ENCODE measurements around the gene TNFRSF12A.

DNA sequence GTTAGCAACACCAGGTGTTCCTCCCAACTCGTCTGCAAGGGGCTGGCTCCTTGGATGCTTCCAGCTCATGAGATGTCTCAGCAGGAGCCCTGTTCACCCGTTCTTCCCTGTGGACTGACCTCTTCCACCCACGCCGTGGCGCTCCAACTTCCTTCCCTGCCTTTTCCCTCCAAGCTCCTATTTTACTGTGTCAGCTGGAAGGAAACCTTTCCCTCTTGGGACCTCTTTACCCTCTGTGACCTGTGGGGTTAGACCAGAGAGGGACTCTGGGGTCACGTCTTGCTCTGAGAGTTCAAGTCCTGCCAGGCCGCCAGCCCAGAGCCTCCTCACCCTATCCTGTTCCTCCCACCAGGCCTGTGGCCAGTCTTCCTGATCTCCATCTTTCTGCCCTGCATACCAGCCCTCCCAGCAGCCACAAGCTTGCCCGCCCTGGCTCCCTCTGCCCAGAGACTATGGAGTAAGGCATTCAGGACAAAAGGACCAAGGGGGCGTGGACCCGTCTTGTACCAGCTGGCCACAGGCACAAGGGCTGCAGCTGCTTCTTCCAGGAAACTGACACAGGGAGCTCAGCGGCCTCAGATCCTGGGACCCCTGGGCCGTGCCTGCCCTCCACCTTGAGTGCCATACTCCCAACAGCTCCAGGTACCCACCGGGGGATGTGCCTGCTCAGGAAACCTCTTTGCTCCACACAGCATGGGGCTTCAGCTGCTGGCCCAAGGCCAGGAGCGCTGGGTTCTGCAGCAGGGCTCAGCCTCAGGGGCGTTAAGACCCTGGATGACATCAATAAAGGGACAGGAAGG, 48.0 kb upstream of the TNFRSF12A start:
- TF ChIP-seq TP53 (CRISPR knock-in tag; IDR thresholded peaks at IDR 0.05) (no peak), CHD2 (IDR thresholded peaks at IDR 0.05; ENCODE audit: low read length, partially characterized antibody) (no peak), POLR2A (IDR thresholded peaks at IDR 0.05; ENCODE audit: low read length) (no peak), ZNF302 (CRISPR knock-in tag; IDR thresholded peaks at IDR 0.05) (no peak), RCOR1 (IDR thresholded peaks at IDR 0.05; ENCODE audit: low read depth, low read length) (no peak)
- TF ChIP-seq, protein P1, sequence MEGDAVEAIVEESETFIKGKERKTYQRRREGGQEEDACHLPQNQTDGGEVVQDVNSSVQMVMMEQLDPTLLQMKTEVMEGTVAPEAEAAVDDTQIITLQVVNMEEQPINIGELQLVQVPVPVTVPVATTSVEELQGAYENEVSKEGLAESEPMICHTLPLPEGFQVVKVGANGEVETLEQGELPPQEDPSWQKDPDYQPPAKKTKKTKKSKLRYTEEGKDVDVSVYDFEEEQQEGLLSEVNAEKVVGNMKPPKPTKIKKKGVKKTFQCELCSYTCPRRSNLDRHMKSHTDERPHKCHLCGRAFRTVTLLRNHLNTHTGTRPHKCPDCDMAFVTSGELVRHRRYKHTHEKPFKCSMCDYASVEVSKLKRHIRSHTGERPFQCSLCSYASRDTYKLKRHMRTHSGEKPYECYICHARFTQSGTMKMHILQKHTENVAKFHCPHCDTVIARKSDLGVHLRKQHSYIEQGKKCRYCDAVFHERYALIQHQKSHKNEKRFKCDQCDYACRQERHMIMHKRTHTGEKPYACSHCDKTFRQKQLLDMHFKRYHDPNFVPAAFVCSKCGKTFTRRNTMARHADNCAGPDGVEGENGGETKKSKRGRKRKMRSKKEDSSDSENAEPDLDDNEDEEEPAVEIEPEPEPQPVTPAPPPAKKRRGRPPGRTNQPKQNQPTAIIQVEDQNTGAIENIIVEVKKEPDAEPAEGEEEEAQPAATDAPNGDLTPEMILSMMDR (IDR thresholded peaks at IDR 0.05), result no peak
